ENCODE data around the gene CDK5. TPM values are rescaled to one million over a fixed set of nuclear protein-coding genes. Genes with fewer than 3 reads are reported as not detected.

The CDK5 gene
- total and polyA plus RNA-seq, 2 donors (not counting 1 experiment from before 2014, with no cell fraction given) = 15.1 to 27.7 TPM

DNA sequence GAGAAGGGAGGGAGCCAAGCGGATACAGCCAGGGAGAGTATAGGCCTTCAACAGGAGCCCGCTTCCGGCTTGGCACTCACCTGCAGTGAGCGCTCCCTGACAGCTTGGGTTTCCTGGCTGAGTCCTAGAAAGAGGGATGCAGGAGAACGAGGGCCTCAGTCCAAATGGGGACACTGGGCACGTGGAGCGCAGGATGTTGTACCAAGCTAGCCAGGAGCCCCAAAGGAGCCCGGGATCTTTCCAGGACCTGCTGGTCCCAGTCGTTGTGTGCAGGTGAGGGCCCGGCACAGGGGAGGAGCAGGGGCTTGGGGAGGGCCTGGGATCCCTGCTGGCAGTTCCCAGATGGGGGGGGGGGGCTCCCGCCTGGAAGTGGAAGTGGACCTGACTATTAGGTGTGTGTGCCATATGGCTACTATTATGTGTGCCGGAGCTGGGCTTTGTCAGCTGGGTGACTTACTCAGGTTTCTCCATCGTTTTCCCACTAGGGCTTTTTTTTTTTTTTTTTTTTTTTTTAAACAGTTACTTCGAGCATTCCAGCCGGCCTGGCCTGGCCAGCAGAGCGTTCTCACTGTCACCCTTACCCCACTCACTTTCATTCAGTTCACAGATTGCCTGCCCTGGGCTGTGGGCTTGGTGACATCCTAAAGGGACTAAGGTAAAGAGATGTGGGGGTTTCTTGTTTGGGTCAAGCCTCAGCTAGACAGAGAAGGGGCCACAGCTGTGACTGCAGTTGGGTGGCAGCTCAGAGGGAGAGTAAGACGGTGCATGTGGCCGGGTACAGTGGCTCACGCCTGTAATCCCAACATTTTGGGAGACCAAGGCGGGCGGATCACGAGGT lies 32.4 kb upstream of the CDK5 start:
- peak overlapping the region; percentile 1 for H3K9ac ChIP-seq (ENCODE audit: insufficient read depth, low read length)
- no peak for DNase-seq (ENCODE audit: low read depth in 2 of 2)

DNA sequence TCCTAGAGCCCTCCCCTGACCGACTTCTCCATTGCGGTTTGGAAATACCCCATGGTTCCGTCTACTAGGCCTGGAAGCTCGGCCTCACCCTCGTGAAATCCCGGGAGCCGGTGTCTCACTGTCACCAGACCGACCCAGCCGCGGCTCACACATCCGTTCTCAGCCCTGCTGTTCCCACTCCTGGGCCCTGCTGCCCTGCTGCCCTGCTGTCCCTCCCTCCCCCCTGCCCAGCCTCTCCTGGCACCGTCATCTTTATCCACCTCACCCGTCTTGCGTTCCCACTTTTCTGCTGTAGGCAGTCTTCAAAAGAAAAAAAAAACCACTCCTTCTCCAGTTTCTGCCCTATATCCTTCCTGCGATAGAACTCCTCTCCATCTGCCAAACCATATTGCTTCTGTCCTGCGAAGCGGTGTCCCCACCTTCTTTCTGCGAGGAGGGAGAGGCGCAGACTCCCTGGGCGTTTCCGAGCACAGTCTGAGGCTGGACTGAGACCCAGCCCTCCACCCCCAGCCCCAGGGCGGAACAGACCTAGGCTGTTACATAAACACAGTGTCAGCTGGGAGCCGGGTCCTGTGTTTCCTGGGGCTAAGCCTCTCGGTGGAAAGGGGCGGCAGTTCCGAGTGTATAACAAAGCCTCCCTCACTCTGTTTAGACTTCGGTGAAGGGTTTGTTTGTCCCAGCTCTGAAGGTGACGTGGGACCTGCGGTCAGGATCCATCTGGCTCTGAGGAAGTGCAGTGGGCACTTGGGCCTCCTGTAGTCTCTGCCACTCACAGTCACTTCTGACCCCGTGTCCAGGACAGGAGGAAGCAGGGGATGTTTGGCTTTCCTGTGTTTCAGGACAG lies 31.4 kb upstream of the CDK5 start:
- H3K27me3 ChIP-seq (ENCODE audit: control insufficient read depth, insufficient read depth, low read length) = no peaks in the 10 kb centered on the region
- H3K36me3 ChIP-seq (ENCODE audit: control insufficient read depth, insufficient read depth, low read length) = no peaks in the 10 kb centered on the region
- H3K27ac ChIP-seq (ENCODE audit: insufficient read depth, low read length) = peak overlapping the region; percentile 88
- peak overlapping the region; percentile 96 for H3K4me2 ChIP-seq (ENCODE audit: extremely low read depth, insufficient read depth, low read length)
- DNase-seq (ENCODE audit: low read depth in 2 of 2) = peak; percentile 63 to 70
- H3K4me1 ChIP-seq (ENCODE audit: control insufficient read depth, extremely low read depth, insufficient read depth, low read length) = peaks cover 21% of the 10 kb centered on the region
- peaks cover 71% of the 10 kb centered on the region for H3K79me2 ChIP-seq (ENCODE audit: control insufficient read depth, insufficient read depth, low read length)
- peak overlapping the region; percentile 58 for H3K9ac ChIP-seq (ENCODE audit: insufficient read depth, low read length)
- peak overlapping the region; percentile 61 to 96 (median 81) for H3K4me3 ChIP-seq (replicated peaks in 1 of 4; ENCODE audit: control extremely low read depth in 1 of 4, insufficient read depth in 1 of 4, low read depth in 3 of 4, low read length in 4 of 4)
- H3K9me3 ChIP-seq (ENCODE audit: control insufficient read depth, insufficient read depth, low read depth, low read length) = no peaks in the 10 kb centered on the region
- TF ChIP-seq, protein P1, sequence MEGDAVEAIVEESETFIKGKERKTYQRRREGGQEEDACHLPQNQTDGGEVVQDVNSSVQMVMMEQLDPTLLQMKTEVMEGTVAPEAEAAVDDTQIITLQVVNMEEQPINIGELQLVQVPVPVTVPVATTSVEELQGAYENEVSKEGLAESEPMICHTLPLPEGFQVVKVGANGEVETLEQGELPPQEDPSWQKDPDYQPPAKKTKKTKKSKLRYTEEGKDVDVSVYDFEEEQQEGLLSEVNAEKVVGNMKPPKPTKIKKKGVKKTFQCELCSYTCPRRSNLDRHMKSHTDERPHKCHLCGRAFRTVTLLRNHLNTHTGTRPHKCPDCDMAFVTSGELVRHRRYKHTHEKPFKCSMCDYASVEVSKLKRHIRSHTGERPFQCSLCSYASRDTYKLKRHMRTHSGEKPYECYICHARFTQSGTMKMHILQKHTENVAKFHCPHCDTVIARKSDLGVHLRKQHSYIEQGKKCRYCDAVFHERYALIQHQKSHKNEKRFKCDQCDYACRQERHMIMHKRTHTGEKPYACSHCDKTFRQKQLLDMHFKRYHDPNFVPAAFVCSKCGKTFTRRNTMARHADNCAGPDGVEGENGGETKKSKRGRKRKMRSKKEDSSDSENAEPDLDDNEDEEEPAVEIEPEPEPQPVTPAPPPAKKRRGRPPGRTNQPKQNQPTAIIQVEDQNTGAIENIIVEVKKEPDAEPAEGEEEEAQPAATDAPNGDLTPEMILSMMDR (conservative IDR thresholded peaks at IDR 0.05 in 1 of 2, IDR thresholded peaks at IDR 0.05 in 1 of 2; ENCODE audit: low read depth in 1 of 2, low read length in 2 of 2) = no peak
- no peak for TF ChIP-seq EZH2 (IDR thresholded peaks at IDR 0.05; ENCODE audit: low read length, missing control alignments)
- no peaks in the 10 kb centered on the region for H4K20me1 ChIP-seq (ENCODE audit: control insufficient read depth, extremely low read depth, insufficient read depth, low read length)
- H2AFZ ChIP-seq (ENCODE audit: low read length) = peak overlapping the region; percentile 3

More for the DNA sequence above, 32.4 kb upstream of the CDK5 start:
- Histone ChIP-seq H2AFZ (ENCODE audit: low read length) (no peak overlapping the region), H3K4me2 (ENCODE audit: extremely low read depth, insufficient read depth, low read length) (peak overlapping the region; percentile 96), H3K36me3 (ENCODE audit: control insufficient read depth, insufficient read depth, low read length) (no peaks in the 10 kb centered on the region), H4K20me1 (ENCODE audit: control insufficient read depth, extremely low read depth, insufficient read depth, low read length) (no peaks in the 10 kb centered on the region), H3K4me3 (replicated peaks in 1 of 4; ENCODE audit: control extremely low read depth in 1 of 4, insufficient read depth in 1 of 4, low read depth in 3 of 4, low read length in 4 of 4) (peak overlapping the region in 1 of 4 experiments; percentile 79), H3K27ac (ENCODE audit: insufficient read depth, low read length) (peak overlapping the region; percentile 88), H3K27me3 (ENCODE audit: control insufficient read depth, insufficient read depth, low read length) (no peaks in the 10 kb centered on the region), H3K4me1 (ENCODE audit: control insufficient read depth, extremely low read depth, insufficient read depth, low read length) (peaks cover 21% of the 10 kb centered on the region), H3K79me2 (ENCODE audit: control insufficient read depth, insufficient read depth, low read length) (peaks cover 82% of the 10 kb centered on the region), H3K9me3 (ENCODE audit: control insufficient read depth, insufficient read depth, low read depth, low read length) (no peaks in the 10 kb centered on the region)
- TF ChIP-seq, protein P1 (conservative IDR thresholded peaks at IDR 0.05 in 1 of 2, IDR thresholded peaks at IDR 0.05 in 1 of 2; ENCODE audit: low read depth in 1 of 2, low read length in 2 of 2) = no peak

Data from fibroblast of lung (primary cell).